NB4 (cell line): Measurements from ENCODE around the gene ABTB2.

Experiments
- TF ChIP-seq, protein P1 (sequence below): IDR thresholded peaks from one replicate; pipeline ENCODE4 v1.5.1; 2012; ENCODE audit warnings: low read depth, low read length
- TF ChIP-seq, protein P2 (sequence below): IDR thresholded peaks from 2 replicates; pipeline ENCODE4 v1.6.1; 2011; ENCODE audit warnings: low read depth, low read length

DNA sequence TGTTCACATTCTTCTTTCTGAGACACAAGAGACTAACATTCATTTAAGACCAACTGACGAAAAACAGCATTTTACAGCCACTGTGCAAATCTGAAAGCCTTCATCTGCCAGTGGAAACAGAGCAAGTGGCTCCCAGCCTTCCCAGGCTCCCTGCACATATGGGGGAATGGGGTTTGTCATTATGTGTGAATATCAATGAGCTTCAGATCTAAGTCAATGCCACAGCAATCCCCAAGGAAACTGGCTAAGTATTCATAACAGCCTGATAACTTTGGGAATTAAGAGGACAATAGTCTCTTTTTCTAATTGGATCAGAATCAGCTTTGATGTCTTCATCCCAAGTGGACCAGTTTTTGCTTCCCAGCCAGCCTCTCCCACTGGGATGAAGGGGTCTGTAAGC lies 66.9 kb downstream of the ABTB2 start:
- TF ChIP-seq, protein P1, sequence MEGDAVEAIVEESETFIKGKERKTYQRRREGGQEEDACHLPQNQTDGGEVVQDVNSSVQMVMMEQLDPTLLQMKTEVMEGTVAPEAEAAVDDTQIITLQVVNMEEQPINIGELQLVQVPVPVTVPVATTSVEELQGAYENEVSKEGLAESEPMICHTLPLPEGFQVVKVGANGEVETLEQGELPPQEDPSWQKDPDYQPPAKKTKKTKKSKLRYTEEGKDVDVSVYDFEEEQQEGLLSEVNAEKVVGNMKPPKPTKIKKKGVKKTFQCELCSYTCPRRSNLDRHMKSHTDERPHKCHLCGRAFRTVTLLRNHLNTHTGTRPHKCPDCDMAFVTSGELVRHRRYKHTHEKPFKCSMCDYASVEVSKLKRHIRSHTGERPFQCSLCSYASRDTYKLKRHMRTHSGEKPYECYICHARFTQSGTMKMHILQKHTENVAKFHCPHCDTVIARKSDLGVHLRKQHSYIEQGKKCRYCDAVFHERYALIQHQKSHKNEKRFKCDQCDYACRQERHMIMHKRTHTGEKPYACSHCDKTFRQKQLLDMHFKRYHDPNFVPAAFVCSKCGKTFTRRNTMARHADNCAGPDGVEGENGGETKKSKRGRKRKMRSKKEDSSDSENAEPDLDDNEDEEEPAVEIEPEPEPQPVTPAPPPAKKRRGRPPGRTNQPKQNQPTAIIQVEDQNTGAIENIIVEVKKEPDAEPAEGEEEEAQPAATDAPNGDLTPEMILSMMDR, result no peak
- TF ChIP-seq, protein P2, sequence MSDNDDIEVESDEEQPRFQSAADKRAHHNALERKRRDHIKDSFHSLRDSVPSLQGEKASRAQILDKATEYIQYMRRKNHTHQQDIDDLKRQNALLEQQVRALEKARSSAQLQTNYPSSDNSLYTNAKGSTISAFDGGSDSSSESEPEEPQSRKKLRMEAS, result no peak
